HG03439 (cell line): ENCODE measurements around the gene DAPK1.
"Not testable (repeated sequence)": the region's sequence is repeated elsewhere in the genome, so short reads cannot be mapped to it uniquely, and the experiment has no call there.

Experiments
- ATAC-seq: cut with Tn5 transposase; IDR thresholded peaks from one replicate; pipeline ENCODE4 v1.9.1; 2021; ENCODE audit warnings: mild to moderate bottlenecking, moderate library complexity; ENCODE audit not compliant: unreplicated experiment

Gene DAPK1

GRCh38 chr9:87540444-87541105 is 42.9 kb downstream of the DAPK1 start:
- ATAC-seq = no peak

DNA sequence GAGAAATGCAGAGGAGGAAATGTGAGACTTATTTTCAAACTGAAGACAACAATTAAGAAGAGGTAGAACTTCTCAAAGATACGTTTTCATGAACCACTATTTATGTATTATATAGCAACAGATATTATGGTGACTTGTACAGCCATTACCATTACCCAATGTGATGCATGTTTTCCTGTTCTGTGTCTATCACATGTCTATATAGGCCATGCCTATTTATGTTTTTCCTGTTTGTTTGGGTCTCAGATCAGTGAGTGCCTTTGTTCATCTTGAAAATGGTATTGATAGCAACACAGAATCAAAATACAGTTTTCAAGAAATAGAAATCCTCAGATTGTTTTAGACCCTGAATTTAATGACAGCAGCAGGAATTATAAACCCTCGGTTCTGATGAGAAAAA is 44.0 kb downstream of the DAPK1 start:
- ATAC-seq = no peak

DNA sequence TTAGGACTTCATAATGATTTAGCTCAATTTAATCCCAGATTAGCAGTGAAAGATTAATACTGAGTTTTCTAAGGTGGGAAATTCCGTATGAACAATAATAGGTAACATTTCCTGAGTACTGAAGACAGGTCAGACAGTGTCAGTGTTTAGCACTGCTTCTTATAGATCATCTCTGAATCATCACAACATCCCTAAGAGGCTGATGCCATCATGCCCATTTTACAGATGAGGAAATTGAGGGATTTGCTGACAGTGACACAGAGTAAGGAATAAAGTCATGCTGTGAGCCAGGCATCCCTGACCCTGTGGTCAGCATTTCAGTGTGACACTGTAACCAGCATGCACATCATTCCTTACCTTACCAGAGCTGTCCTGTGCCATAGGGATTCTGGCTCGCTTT is 44.5 kb downstream of the DAPK1 start:
- ATAC-seq = no peak

- ATAC-seq = no peak
Observed at GRCh38 chr9:87543251-87543650, 45.6 kb downstream of the DAPK1 start.

GRCh38 chr9:87545858-87546257 is 48.2 kb downstream of the DAPK1 start:
- ATAC-seq = no peak

DNA sequence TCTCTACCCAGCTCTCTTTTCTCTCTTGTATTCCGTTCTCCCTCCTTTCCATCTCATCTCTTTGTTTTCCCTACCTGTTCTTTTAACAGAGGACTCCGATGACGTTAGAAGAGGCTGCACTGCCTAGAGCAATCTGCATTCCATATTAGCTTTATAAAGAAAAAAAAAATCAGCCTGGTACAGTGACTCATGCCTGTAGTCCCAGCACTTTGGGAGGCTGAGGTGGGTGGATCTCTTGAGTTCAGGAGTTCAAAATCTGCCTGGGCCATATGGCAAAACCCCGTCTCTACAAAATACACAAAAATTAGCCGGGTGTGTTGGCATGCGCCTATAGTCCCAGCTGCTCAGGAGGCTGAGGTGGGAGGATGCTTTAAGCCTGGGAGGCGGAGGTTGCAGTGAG is 49.0 kb downstream of the DAPK1 start:
- ATAC-seq = no peak

- no peak for ATAC-seq
Observed at GRCh38 chr9:87547671-87548081, 50.0 kb downstream of the DAPK1 start.

GRCh38 chr9:87548159-87548558 is 50.5 kb downstream of the DAPK1 start:
- ATAC-seq = no peak

- not testable (repeated sequence) for ATAC-seq
Observed at GRCh38 chr9:87549088-87549487, 51.4 kb downstream of the DAPK1 start.

- ATAC-seq = no peak
Observed at GRCh38 chr9:87549791-87550190, 52.1 kb downstream of the DAPK1 start.

DNA sequence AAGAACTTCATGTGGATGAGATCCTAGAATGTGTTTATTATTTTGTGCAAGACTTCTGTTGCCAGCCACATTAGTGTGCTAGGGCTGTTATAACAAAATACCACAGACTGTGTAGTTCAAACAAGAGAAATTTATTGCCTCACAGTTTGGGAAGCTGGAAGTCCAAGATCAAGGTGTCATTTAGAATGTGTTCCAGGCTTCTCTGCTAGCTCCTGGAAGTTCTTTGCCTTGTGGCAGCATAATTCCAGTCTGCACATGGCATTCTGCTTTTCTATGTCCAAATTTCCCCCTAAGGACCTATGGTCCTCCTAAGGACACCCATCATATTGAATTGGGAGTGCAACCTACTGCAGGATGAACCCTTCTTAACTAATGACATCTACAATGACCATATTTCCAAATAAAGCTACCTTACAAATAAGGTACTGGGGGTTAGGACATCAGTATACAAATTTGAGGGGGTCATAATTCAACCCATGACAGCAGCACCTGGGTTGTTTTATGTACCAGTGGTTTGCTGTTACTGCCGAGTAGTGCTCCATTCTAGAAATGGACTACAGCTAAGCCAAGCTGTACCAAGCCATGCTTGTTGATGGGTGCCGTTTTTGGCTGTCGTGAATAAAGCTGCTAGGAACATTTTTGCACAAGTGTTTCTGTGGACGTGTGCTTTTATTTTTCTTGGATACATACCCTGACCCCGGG is 52.7 kb downstream of the DAPK1 start:
- no peak for ATAC-seq

- ATAC-seq = no peak
Observed at GRCh38 chr9:87551772-87552217, 54.1 kb downstream of the DAPK1 start.

DNA sequence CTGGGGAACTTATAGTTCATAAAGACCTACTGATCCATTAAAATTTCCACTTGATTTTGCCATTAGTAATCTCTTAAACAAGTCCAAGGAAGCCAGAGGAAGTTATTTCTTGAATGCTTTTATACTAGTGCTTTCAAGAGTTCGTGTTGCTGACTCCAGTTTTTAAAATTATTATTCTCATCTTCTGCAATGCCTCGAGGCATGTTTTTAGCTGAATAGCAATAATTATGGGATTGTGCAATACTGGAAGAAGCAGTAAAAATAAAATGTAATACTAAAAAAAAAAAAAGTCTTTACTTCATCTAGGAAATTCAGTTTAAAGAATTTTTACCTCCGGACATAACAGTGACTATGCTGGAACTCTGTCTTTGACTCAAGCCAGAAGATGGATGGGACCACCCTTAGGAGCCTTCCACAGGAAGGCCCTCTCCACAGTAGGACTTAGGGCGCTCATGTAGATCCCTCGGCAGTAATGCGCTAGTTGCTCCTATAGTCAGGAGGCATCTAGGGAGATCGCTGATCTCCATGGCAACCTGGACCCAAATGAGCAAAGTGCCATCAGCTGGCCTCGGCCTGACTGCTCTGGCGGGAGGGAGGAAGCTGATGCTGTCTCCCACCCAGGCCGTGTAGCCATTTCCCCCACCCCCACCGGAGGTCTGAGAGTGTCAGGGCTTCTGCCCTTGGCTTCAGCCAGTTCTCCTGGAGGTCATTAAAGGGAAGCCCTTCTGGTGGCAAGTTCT is 56.7 kb downstream of the DAPK1 start:
- no peak for ATAC-seq

DNA sequence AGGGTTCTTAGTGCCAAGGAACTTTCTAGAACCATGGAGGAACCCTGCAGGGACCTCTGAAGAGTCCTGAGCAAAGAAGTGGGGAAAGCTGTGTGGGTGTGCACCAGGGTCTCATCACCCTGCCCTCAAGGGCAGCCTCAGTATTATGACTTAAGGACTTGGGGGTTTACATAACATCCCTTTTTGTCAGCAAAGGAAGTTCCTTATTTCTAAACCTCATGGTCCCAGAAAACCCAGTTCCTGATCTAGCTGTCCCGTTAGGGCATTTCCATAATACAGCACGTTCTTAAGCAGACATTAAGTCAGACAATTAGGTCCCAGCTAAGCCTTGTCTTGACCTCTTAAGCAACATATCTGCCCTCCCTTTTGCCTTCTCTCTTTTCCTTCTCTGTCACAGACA is 57.3 kb downstream of the DAPK1 start:
- ATAC-seq = no peak

DNA sequence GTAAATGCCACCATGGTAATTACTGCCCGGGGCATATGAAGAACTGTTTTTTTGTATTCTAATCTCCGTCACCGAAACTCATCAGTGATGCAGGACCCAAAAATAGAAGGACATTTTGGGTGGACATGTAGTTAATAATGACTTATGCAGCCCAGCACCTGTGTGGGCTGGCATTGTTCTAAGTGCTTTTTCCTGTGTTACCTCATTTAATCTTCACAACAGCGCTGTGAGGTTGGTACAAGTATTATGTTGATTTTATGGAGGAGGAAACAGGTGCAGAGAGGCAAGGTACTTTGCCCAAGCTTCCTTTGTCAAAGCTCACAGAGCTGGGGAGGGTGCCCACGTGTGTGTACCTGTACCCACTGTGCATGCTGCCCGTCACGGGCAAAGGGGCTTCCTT is 58.4 kb downstream of the DAPK1 start:
- no peak for ATAC-seq

DNA sequence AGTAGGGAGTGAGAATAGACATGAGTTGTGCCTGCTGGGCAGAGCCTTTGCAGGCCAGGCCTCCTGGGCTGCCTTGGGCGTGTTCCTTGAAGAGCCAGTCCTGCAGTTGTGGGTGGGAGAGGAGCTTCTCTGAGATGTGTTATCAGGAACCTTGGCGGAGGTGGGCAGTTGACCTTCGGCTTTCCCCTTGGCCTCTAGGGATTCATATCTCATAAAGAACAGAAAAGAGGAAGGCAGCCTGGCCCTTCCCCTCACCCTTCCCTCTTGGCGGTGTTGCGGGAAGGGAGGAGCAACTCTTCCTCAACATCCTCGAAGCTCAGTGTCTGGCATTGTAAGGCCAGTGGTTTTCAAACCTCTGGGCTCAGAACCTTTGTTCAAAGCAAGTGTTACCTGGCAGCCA is 59.2 kb downstream of the DAPK1 start:
- ATAC-seq = no peak

DNA sequence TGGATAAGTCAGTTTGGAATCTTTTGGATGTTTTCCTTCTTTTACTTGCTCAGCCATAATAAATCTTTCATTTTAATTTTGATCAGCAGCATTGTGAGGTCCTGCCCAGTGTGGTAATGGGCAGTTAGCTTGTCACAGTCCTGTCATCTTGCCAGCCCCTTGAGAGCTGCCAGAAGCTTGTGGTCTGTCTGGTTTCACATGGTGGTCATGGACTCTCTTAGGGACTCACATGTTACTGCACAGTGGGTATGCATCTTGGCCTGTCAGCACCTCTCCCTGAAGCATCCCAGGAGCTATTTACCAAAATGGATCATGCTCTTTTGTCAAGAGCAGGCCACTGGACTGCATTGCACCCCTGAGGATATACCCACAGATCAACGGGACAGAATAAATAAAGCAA is 60.3 kb downstream of the DAPK1 start:
- ATAC-seq = no peak

GRCh38 chr9:87558606-87559190 is 61.0 kb downstream of the DAPK1 start:
- no peak for ATAC-seq

DNA sequence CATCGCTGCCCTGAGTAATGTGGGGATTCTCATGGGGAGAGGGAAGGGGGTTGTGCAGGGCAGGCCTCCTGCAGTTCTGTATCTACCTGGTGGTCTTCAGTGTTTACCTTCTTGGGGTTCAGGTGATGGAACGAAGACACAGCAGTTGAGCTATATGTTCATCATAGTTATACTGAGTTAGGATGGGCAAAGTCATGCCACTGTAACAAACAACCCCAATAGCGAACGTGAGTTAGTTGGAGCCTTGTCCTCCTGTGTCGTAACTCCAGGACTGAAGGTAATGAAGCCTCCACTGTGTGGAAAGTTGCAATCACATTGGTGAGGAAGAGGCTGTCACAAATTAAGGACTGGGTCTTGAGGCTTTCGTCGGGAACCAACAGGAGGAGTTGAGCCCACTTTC is 64.4 kb downstream of the DAPK1 start:
- no peak for ATAC-seq

GRCh38 chr9:87562530-87563170 is 65.0 kb downstream of the DAPK1 start:
- ATAC-seq = no peak

GRCh38 chr9:87564111-87564510 is 66.4 kb downstream of the DAPK1 start:
- no peak for ATAC-seq
